Dermis blood vessel endothelial cell (primary cell): ENCODE data around the gene COL10A1. TPM values are rescaled to one million over a fixed set of nuclear protein-coding genes. Genes with fewer than 3 reads are reported as not detected.
"Not testable (repeated sequence)": the region's sequence is repeated elsewhere in the genome, so short reads cannot be mapped to it uniquely, and the experiment has no call there.

Experiments
- DNase-seq: peaks from one replicate; pipeline ENCODE4 v3.0.0; 2010
- total RNA-seq: library from RNA; depleted of rRNA; stranded (reverse); fragments of >200 nt; gene quantifications from 2 replicates; pipeline ENCODE4 v1.2.3, GENCODE V29; 2014

Gene COL10A1
- total RNA-seq, 1 donor from 2014 or later: not detected

GRCh38 chr6:116118608-116119007 lies 7.3 kb downstream of the COL10A1 start:
- DNase-seq: no peak

- DNase-seq: no peak
Measured at GRCh38 chr6:116115781-116116180, 10.2 kb downstream of the COL10A1 start.

GRCh38 chr6:116113386-116113785 lies 12.5 kb downstream of the COL10A1 start:
- DNase-seq: no peak

- DNase-seq: peak; percentile 63
Measured at GRCh38 chr6:116111552-116112528, 14.1 kb downstream of the COL10A1 start.

GRCh38 chr6:116108836-116109235 lies 17.1 kb downstream of the COL10A1 start:
- no peak for DNase-seq

- DNase-seq: no peak
Measured at GRCh38 chr6:116106146-116106545, 19.8 kb downstream of the COL10A1 start.

- no peak for DNase-seq
Measured at GRCh38 chr6:116105247-116105646, 20.7 kb downstream of the COL10A1 start.

- no peak for DNase-seq
Measured at GRCh38 chr6:116104636-116105035, 21.3 kb downstream of the COL10A1 start.

GRCh38 chr6:116102873-116103272 lies 23.1 kb downstream of the COL10A1 start:
- DNase-seq: no peak

- DNase-seq: no peak
Measured at GRCh38 chr6:116101790-116102189, 24.1 kb downstream of the COL10A1 start.

GRCh38 chr6:116101302-116101718 lies 24.6 kb downstream of the COL10A1 start:
- no peak for DNase-seq

GRCh38 chr6:116100419-116101301 lies 25.3 kb downstream of the COL10A1 start, which contains the start of gene NT5DC1:
Gene NT5DC1 (plus strand): TSS chr6:116100853. CDS start chr6:116100931, 78 bp downstream.
- peak; percentile 81 for DNase-seq

GRCh38 chr6:116099036-116099435 lies 26.9 kb downstream of the COL10A1 start:
- no peak for DNase-seq

- peak; percentile 24 for DNase-seq
Measured at GRCh38 chr6:116096979-116097816, 28.7 kb downstream of the COL10A1 start.

- DNase-seq: not testable (repeated sequence)
Measured at GRCh38 chr6:116096048-116096759, 29.7 kb downstream of the COL10A1 start.

GRCh38 chr6:116094041-116094440 lies 31.9 kb downstream of the COL10A1 start:
- DNase-seq: no peak

- DNase-seq: no peak
Measured at GRCh38 chr6:116090251-116090650, 35.7 kb downstream of the COL10A1 start.

- no peak for DNase-seq
Measured at GRCh38 chr6:116088946-116089345, 37.0 kb downstream of the COL10A1 start.

- no peak for DNase-seq
Measured at GRCh38 chr6:116087437-116088027, 38.4 kb downstream of the COL10A1 start.

GRCh38 chr6:116084284-116084683 lies 41.6 kb downstream of the COL10A1 start:
- no peak for DNase-seq

- DNase-seq: no peak
Measured at GRCh38 chr6:116083052-116083451, 42.9 kb downstream of the COL10A1 start.
